ENCODE results near the gene SLC12A9.

- no peak for TF ChIP-seq CTCF (tag by site-specific recombination; IDR thresholded peaks at IDR 0.05)
- no peak for TF ChIP-seq ZSCAN16 (tag by site-specific recombination; IDR thresholded peaks at IDR 0.05)
- no peak for TF ChIP-seq ZNF274 (IDR thresholded peaks at IDR 0.05; ENCODE audit: low read length)
- no peak for TF ChIP-seq ZNF274 (tag by site-specific recombination; IDR thresholded peaks at IDR 0.05; ENCODE audit: borderline replicate concordance)
- no peak for TF ChIP-seq ZBTB8A (tag by site-specific recombination; IDR thresholded peaks at IDR 0.05)
- TF ChIP-seq ZEB2 (tag by site-specific recombination; IDR thresholded peaks at IDR 0.05): no peak
- no peak for TF ChIP-seq YY2 (tag by site-specific recombination; IDR thresholded peaks at IDR 0.05)
- no peak for TF ChIP-seq ZNF626 (tag by site-specific recombination; IDR thresholded peaks at IDR 0.05)
- TF ChIP-seq ZNF26 (tag by site-specific recombination; IDR thresholded peaks at IDR 0.05): no peak
- no peak for TF ChIP-seq ZNF302 (tag by site-specific recombination; IDR thresholded peaks at IDR 0.05; ENCODE audit: low read depth)
- TF ChIP-seq REST (tag by site-specific recombination; IDR thresholded peaks at IDR 0.05): no peak
- no peak for TF ChIP-seq KLF1 (tag by site-specific recombination; IDR thresholded peaks at IDR 0.05)
- no peak for TF ChIP-seq ZNF398 (tag by site-specific recombination; IDR thresholded peaks at IDR 0.05)
- no peak for TF ChIP-seq PRDM2 (tag by site-specific recombination; IDR thresholded peaks at IDR 0.05; ENCODE audit: borderline replicate concordance)
Measured at GRCh38 chr7:100895701-100895955, 43.1 kb downstream of the SLC12A9 start, which contains the start of gene ACHE.
